Measurements from ENCODE around the gene RSU1.

RSU1 gene

GRCh38 chr10:16585103-16585502 lies 232.1 kb downstream of the RSU1 start:
- TF ChIP-seq, protein P1, sequence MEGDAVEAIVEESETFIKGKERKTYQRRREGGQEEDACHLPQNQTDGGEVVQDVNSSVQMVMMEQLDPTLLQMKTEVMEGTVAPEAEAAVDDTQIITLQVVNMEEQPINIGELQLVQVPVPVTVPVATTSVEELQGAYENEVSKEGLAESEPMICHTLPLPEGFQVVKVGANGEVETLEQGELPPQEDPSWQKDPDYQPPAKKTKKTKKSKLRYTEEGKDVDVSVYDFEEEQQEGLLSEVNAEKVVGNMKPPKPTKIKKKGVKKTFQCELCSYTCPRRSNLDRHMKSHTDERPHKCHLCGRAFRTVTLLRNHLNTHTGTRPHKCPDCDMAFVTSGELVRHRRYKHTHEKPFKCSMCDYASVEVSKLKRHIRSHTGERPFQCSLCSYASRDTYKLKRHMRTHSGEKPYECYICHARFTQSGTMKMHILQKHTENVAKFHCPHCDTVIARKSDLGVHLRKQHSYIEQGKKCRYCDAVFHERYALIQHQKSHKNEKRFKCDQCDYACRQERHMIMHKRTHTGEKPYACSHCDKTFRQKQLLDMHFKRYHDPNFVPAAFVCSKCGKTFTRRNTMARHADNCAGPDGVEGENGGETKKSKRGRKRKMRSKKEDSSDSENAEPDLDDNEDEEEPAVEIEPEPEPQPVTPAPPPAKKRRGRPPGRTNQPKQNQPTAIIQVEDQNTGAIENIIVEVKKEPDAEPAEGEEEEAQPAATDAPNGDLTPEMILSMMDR (IDR thresholded peaks at IDR 0.05): no peak
- no peak for DNase-seq (ENCODE audit: low spot score)
- no peak overlapping the region for H3K27ac ChIP-seq
- no peak overlapping the region for H3K4me3 ChIP-seq

GRCh38 chr10:16583382-16583781 lies 233.8 kb downstream of the RSU1 start:
- DNase-seq (ENCODE audit: low spot score): no peak
- Histone ChIP-seq H3K4me3 (no peak overlapping the region), H3K27ac (no peak overlapping the region)
- TF ChIP-seq, protein P1 (IDR thresholded peaks at IDR 0.05): no peak

DNA sequence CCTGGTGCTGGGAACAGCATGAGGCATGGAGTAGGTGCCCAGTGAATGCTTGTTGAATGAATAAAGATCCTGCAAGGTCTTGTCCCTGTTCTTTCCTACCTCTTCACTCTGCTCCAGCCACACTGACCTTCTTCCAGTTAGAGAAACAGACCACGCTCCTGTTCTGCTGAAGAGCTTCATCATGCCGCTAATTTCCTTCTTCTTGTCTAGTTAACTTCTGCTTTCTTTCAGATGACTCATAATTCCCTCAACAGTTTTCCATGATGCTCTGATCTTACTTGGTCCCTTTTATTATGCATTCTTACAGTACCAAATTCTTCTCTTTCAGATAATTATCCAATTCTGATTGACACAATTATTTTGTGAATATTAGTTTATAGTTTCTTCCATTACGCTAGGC lies 236.0 kb downstream of the RSU1 start:
- DNase-seq (ENCODE audit: low spot score): no peak
- H3K27ac ChIP-seq: no peak overlapping the region
- TF ChIP-seq, protein P1 (IDR thresholded peaks at IDR 0.05): no peak
- no peak overlapping the region for H3K4me3 ChIP-seq

DNA sequence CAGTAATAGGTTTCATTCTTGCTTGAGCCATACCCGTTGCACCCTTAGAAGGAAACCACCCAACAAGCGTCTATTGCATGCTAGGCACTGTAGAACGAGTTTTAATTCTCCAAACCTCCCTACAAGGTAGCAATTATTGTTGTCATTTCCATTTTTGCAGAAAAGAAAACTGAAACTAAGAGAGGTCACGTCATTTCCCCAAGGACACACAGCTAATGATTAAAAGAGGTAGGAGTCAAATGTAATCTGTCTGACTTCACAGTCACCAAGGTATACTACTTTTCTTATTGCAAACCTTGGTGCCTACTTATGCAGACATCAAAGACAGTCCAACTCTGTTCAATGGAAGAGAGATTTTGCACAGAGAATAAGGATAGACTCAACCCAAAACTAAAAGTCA lies 246.5 kb downstream of the RSU1 start:
- DNase-seq (ENCODE audit: low spot score): no peak
- no peak overlapping the region for H3K4me3 ChIP-seq
- TF ChIP-seq, protein P1 (IDR thresholded peaks at IDR 0.05): no peak
- H3K27ac ChIP-seq: no peak overlapping the region

- TF ChIP-seq, protein P1 (IDR thresholded peaks at IDR 0.05): no peak
- Histone ChIP-seq H3K4me3 (no peak overlapping the region), H3K27ac (no peak overlapping the region)
- DNase-seq (ENCODE audit: low spot score): no peak
Observed at GRCh38 chr10:16566202-16566805, 250.9 kb downstream of the RSU1 start.

DNA sequence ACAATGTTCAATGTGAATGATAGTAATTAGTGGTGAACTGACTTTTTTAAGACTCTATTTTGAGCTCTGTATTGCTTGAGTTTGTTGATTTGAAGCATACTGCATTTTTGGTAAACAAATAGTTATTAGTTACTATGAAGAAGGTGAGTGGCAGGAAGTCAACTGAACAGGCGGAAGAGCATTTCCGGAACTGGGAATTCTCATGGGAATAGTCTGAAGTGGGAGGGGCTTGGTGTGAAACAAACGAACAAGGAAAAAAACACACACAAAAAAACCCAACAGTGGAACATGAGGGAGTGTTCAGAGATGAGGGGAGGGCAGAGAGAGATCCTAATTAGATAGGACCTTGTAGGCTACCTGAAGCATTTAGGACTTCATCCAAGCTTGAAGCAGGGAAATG lies 251.6 kb downstream of the RSU1 start:
- no peak overlapping the region for H3K4me3 ChIP-seq
- TF ChIP-seq, protein P1 (IDR thresholded peaks at IDR 0.05): no peak
- no peak for DNase-seq (ENCODE audit: low spot score)
- H3K27ac ChIP-seq: no peak overlapping the region

DNA sequence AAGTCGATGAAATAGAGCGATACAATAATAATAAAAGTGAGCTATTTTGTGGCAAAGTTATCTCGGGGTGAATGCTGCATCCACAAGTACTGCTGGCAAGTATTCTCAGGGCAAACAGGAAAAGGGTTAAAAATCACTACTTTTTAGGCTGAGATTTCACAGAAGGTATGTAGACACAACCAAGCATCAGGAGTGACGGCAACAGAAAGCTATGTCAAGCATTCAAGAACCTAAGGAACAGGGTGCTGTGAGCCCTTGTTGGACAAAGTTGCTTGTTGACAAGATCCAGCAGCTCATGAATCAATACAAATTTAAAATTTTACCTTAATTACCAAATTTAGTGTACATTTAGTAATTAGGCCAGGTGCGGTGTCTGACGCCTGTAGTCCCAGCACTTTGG lies 254.3 kb downstream of the RSU1 start:
- Histone ChIP-seq H3K4me3 (no peak overlapping the region), H3K27ac (no peak overlapping the region)
- DNase-seq (ENCODE audit: low spot score): no peak
- TF ChIP-seq, protein P1 (IDR thresholded peaks at IDR 0.05): no peak
